BJ (cell line): ENCODE results near the gene SPANXN3. TPM values are rescaled to one million over a fixed set of nuclear protein-coding genes. Genes with fewer than 3 reads are reported as not detected.

Experiments used
- CTCF ChIA-PET: fragments of 350-600 bp; formaldehyde crosslinking; extraction: SDS; loops from one replicate; lab custom pipeline; 2021; ENCODE audit warnings: antibody characterized with exemption, inconsistent platforms; lab: Yijun Ruan, JAX
- POLR2A ChIA-PET: fragments of 300-600 bp; sonication (Branson Sonifier 250); formaldehyde crosslinking; extraction: SDS; loops from one replicate; lab custom pipeline; 2021; ENCODE audit warnings: antibody characterized with exemption; lab: Charles Lee
- DNase-seq: peaks from one replicate; pipeline ENCODE4 v3.0.0-alpha.2; 2011; ENCODE audit warnings: low read depth
- H3K27me3 ChIP-seq: 2 replicates; pipeline ENCODE4 v1.6.0; 2011; ENCODE audit warnings: low read length; ENCODE audit not compliant: control insufficient read depth, insufficient read depth
- H3K36me3 ChIP-seq: 2 replicates; pipeline ENCODE4 v1.5.1; 2011; ENCODE audit warnings: low read length; ENCODE audit not compliant: control insufficient read depth, insufficient read depth
- H3K4me3 ChIP-seq: 2 replicates; pipeline ENCODE4 v1.5.1; 2011; ENCODE audit warnings: low read depth, mild to moderate bottlenecking, control low read depth, low read length
- polyA plus RNA-seq: library from polyadenylated mRNA; depleted of rRNA; stranded (reverse); fragments of >200 nt; gene quantifications from 2 replicates; pipeline ENCODE4 v1.2.3, GENCODE V29; 2011; rRNA removed
- TF ChIP-seq, protein P1 (sequence below): IDR thresholded peaks from 2 replicates; pipeline ENCODE4 v1.5.1; 2011; ENCODE audit warnings: low read depth, mild to moderate bottlenecking, control low read depth, inconsistent platforms, low read length, moderate library complexity; ENCODE audit not compliant: insufficient read depth

Gene SPANXN3
- polyA plus RNA-seq, 1 experiment, result not detected

DNA sequence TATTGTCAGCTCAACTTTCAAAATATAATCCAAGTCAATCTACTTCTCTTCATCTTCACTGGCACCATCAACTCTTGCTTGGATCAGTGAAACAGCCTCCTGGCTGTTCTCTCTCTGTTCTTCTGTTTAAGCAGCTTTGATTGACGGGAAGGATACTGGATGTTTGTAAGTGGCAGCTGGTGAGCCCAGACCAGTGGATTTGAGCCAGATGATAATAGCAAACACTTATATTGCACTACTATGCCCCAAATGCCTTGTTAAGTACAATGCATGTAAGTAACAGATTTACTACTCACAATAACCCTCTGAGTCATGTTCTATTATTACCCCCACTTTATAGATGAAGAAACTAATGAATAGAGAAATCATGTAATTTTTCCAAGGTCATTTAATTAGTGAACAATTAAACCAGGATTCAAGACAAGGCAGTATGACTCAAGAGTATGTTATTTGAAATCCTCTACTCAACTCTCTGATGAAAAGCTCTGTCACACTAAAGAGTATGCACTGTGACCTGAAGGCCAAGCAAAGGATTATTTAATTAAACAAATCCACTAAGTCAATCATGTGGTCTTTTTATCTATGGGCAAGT lies 44.8 kb downstream of the SPANXN3 start:
- DNase-seq, result no peak
- TF ChIP-seq, protein P1, sequence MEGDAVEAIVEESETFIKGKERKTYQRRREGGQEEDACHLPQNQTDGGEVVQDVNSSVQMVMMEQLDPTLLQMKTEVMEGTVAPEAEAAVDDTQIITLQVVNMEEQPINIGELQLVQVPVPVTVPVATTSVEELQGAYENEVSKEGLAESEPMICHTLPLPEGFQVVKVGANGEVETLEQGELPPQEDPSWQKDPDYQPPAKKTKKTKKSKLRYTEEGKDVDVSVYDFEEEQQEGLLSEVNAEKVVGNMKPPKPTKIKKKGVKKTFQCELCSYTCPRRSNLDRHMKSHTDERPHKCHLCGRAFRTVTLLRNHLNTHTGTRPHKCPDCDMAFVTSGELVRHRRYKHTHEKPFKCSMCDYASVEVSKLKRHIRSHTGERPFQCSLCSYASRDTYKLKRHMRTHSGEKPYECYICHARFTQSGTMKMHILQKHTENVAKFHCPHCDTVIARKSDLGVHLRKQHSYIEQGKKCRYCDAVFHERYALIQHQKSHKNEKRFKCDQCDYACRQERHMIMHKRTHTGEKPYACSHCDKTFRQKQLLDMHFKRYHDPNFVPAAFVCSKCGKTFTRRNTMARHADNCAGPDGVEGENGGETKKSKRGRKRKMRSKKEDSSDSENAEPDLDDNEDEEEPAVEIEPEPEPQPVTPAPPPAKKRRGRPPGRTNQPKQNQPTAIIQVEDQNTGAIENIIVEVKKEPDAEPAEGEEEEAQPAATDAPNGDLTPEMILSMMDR, result no peak
- Histone ChIP-seq H3K36me3 (no peaks in the 10 kb centered on the region), H3K27me3 (no peaks in the 10 kb centered on the region), H3K4me3 (no peak overlapping the region)
- ChIA-PET POLR2A (no interaction called here), CTCF (no interaction called here)

DNA sequence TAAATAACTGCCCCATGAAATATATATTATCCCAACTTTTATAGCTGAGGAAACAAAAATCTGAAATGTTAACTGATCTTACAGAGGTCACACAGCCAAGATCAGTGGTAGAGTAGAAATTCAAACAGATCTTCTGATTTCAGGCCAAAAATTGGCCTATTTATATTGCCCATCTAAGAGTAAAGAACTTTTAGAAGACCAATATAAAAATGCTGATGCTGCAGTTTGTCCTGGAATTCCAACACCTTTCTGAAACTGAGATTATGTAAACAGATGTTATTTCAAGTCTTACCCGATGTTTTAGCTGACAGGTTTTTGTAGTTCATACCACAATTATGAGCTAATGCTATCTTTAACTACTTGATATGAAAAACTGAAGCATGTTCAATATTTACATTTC lies 51.1 kb downstream of the SPANXN3 start:
- no peak for DNase-seq
- H3K36me3 ChIP-seq, result no peaks in the 10 kb centered on the region
- no peak overlapping the region for H3K4me3 ChIP-seq
- no peaks in the 10 kb centered on the region for H3K27me3 ChIP-seq
- CTCF ChIA-PET, result no interaction called here
- TF ChIP-seq, protein P1, result no peak
- POLR2A ChIA-PET, result interaction anchor here (0.6 kb wide), 1 partner anchor 126 kb away, joined by 3 read pairs; no protein-coding TSS in a partner anchor

DNA sequence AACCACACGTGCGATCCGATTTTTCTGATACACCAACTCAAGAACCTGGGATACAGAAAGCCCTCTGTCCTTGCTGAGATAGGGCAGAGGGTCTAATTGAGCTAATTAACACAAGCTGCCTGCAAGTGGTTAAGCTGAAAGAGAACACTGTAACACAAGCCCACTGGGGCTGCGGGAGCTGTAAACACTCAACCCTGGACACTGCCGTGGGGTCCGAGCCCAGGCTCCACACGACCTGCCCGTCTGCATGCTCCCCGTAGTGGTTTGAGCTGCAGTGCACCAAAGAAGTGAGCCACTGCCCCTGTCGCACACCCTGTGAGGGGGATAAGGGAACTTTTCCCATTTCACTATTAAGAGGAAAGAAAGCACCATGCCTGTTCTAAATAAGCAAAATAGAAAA lies 54.6 kb downstream of the SPANXN3 start:
- POLR2A ChIA-PET, result no interaction called here
- CTCF ChIA-PET, result no interaction called here
- TF ChIP-seq, protein P1, result no peak

DNA sequence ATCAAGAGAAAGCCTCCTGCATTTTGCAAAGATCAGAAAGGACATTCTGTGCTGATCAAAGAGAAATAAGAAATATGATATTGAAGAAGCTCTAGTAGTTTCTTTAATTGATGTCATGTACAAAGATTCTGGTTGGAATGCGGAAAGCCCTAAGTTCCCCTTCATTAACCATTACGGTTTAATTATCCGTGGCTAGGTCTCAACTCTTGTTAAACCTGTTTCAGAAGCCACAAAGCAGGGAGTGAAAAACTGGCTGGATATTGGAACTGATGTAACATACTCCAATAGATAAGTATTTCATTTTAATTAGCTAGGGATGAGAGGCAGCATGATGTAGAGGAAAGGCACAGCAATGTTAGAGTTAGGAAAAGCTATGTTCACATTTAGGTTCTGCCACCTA lies 55.7 kb downstream of the SPANXN3 start:
- Histone ChIP-seq H3K27me3 (no peaks in the 10 kb centered on the region), H3K4me3 (no peak overlapping the region), H3K36me3 (no peaks in the 10 kb centered on the region)
- no peak for DNase-seq
- TF ChIP-seq, protein P1, result no peak
- CTCF ChIA-PET, result no interaction called here
- POLR2A ChIA-PET, result no interaction called here

More for the DNA sequence above, 54.6 kb downstream of the SPANXN3 start:
- Histone ChIP-seq H3K27me3 (no peaks in the 10 kb centered on the region), H3K36me3 (no peaks in the 10 kb centered on the region), H3K4me3 (no peak overlapping the region)
- DNase-seq, result no peak

Other genes starting within 250 kb of the SPANXN3 start
- gene SLITRK4, start 118.6 kb upstream of the SPANXN3 start, polyA plus RNA-seq, result not detected in 2 replicates
- not detected in 2 replicates for gene SPANXN2, start 203.3 kb upstream of the SPANXN3 start, polyA plus RNA-seq